NCI-H82 treated with DMSO at 0.1 percent for 48 hours (cell line): Measurements from ENCODE around the gene TRPM3.

Experiments
- DNase-seq: peaks from one replicate; lab custom pipeline; 2025; ENCODE audit not compliant: unreplicated experiment; lab: John Stamatoyannopoulos, UW

The TRPM3 gene

DNA sequence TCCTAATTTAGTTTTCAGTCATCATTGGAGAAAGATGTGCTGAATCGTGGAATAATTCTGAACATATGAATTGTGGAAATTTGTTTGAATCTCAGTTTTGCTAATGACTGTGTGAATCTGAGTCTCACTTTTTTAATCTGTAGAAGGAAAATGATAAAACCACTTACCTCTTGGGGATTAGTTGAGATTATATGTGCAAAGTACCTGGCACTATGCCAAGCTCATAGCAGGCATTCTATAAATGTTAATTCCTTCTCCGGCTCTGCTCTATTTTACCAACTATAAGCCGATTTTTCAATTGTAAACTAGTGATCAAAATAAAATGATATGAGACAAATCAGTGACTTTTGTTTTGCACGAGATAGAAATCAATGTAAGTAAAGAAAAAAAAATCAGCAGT is 290.8 kb downstream of the TRPM3 start:
- peak; percentile 67 for DNase-seq

DNA sequence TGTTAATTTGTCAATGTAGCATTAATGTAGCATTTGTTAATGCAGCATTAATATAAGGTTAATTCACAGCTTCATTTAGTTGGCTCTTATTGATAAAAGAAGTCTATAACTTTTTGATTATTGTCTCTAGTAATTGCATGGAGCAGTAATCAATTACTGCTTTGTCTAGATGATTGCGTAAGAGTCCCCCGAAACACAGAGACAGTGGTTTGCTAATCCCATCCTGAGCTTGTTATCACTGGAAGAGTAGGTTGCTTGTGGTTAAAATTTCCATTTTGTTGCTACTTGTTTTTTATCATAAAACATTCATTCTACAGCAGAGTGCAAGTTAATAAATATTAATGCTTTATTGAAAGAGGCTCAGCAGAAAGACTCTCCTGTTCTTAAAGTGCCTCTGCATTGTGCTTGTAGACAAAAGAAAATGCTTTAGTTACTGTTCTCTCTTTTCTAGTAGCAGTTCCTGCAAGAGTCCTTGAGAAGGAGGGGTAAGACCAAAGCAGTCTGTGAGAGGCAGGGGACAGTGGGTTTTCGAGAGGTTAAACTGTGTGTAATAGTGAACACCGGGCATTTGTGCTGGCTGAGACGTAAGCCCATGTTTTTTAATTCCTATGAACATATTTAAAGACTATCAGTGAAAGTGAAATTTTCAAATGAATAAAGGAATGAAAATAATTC is 291.7 kb downstream of the TRPM3 start:
- peak; percentile 10 for DNase-seq

DNA sequence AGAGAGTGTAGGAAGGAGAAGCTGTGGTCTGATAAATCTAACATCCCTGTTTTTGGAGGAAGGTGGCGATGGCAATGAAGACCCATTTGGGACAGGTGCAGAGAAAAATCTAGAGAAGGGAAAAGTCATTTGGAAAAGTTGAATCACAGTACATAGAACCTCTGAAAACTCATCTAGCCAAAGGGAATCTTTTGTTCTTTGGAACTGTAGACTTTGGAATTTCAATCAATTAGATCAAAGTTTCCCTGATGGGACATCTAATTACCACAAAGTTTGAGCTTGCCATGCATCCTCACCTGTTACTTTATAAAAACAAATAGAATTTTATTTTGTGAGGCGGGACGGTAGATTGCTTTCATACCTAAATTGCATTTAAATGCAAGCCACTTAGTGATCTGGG is 294.9 kb downstream of the TRPM3 start:
- DNase-seq, result no peak

DNA sequence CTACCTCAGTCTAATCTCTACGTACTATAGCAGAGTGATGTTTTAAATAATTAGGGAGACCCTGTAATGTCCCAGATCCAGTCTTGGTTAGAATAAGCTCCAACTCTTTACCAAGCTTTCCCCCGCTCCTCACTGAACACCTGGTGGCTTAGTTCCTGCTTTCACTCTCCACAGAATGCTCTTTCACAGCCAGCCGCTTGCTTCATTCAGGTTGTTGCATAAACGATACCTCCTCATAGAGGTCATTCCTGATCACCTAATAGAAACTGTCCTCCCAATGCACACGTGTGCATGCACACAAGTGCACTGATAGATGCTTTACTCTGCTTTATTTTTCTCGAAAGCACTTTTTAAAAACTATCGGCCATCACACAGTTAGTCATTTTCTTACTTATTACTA is 298.1 kb downstream of the TRPM3 start:
- DNase-seq, result no peak

DNA sequence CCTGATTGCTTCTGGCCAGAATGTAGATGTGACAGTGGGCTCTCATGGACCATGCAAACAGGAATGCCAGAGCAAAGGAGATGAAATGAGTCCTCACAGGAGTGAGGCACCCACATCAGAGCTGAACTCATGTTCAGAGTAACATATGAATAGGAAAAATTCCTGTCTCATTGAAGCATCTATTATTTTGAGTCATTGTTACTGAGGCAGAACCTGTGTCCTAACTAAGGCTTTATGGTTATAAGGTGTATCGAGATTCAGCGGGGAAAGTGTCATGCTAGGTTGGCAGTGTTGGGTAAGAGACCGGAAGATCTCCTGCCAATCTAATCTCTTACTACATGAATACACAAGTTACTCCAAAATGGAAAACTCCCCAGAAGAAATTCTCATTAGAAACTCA is 304.1 kb downstream of the TRPM3 start:
- no peak for DNase-seq

DNA sequence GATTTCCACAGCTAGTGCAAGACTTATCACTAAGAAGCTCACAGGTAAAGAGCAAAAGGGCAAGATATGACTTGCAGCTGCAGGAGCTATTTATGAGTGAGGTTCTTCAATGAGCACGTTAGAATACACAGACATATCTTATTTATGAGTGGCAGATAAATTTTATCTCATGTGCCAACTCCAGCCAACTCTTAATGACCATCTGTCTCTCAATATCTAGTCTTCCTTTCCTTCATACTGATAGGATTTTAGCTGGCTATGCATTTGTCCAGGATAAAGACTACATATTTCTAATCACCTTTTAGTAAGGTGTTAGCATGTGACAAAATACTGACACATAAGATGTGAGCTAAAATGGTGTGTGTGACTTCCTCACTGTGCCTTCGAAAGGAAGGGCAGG is 304.5 kb downstream of the TRPM3 start:
- no peak for DNase-seq

DNA sequence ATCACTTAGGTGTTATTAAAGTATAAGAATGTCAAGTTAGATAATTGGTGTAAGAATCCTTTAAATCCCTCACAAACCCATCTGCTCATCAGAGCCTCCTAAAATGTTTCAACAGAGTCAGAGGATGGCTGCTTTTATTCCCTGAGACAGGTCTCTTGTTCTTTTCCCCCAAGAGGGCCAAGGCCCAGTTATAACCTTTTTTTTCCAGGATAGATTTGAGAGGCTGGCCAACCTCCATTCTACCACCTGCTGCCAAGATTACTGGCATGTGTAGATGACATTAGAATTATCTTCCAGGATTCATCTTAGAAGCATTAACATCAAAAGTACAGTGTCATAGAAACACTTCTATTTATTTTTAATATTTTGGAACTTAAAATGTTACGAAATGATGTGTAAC is 305.1 kb downstream of the TRPM3 start:
- no peak for DNase-seq

DNA sequence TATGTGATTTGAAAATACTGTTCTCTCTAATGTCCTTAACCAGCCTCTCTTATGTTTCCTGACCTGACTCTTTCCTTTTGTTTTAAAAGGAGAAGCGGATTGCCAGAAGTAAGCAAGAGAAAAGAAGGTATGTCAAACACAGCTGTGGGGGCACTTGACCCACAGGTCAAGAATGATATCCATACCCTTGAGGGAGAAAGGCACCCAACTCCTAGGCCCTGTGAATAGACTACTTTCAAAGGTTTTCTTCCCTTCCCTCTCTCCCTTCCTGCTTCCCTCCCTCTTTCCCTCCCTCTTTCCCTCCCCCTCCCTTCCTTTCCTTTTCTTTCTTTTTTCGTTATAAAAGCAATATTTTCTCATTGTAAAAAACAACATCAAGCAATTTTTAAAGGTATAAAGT is 306.8 kb downstream of the TRPM3 start:
- no peak for DNase-seq

DNA sequence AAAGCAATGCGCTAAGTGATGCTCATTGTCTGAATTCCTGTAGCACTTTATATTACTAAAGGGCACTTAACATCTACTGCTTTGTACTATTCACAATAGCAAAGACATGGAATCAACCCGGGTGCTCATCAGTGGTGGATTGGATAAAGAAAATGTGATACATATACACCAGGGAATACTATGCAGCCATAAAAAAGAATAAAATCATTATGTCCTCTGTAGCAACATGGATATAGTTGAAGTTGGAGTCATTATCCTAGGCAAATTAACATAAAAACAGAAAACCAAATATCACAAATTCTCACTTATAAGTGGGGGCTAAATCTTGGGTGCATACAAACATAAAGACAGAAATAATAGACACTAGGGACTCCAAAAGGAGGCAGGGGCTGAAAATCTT is 308.3 kb downstream of the TRPM3 start:
- no peak for DNase-seq

DNA sequence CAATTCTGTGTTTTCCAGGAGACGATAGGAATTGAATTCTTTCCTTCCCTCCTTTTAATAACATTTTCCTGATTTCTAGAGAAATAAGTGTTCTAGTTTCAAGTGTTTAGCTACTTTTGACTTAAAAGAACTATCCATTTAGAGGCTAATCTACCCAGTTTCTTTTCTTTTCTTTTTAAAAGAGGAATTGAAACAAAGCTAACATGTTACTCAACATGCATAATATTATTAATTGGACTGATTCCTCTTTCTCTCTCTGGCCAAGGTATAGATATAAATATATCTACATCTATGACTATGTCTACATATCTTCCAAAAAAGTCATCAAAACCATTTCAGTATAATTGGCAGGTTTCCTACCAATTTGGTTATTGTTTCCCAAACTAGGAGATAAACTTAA is 309.8 kb downstream of the TRPM3 start:
- DNase-seq, result no peak

DNA sequence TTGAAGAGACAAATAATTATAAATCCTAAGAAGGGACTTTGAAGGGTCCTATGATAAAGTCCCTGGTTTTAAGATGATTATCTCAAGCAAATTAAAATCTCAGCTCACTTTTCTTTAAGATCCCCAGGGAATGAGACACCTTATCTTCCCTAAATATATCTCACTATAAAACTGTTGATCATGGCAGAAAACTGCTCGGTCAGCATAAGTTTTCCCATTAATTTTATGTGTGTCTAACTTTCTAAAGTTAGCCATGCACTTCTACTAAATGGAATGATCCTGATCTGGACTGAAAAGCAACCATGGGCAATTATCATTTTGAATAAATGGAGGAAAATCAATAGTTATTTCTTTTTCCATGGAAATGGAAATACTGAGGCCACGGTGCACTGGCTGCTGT is 314.5 kb downstream of the TRPM3 start:
- DNase-seq, result no peak

DNA sequence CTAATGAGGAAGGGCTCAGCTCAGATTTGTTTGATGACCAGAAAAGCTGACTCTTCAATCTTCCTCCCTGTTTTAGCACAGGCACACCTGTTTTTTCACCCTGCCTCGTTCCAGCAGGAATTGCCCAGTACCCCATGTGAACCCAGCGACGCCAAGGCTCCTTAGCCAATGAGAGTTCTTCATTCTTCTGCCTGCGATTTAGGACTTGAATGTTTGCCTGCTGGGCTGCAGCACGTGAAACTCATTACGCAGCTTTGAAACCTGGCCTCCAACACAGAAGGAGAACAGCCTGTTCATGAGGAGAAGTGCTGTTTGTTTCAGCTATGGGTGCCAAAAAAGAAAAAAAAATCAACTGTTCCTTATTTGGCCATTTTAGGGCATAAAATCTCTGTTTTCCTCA is 315.5 kb downstream of the TRPM3 start:
- no peak for DNase-seq

DNA sequence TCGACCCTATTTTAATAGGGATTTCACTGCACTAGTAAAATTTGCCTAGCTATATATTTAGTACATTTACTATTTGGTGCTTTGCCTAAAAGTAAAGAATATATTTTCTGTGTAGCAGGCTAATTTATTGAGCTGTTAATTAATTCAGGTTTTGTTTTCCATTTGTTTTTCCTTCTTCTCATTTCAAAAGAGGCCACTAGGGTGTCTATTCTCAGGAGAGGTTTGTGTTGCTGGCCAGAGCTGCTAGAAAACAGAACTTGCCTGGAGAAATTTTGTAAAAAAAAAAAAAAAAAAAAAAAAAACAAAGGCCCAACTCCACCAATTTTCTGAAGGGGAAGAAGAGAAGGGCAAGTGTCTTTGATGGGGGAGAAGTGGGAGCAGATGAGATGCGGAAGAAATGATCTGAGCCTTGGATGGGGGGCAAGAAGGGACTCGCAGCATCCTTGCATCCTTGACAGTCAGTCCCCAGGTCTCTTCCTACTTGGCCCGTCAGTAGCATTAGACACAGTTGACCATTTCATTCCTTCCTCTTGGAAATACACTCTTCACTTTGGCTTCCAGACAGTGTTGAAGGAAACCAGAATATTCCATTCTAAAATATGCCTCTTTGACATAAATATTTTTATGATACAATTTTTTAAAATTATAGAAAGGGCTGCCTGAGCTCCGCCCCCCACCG is 318.5 kb downstream of the TRPM3 start:
- DNase-seq, result no peak

DNA sequence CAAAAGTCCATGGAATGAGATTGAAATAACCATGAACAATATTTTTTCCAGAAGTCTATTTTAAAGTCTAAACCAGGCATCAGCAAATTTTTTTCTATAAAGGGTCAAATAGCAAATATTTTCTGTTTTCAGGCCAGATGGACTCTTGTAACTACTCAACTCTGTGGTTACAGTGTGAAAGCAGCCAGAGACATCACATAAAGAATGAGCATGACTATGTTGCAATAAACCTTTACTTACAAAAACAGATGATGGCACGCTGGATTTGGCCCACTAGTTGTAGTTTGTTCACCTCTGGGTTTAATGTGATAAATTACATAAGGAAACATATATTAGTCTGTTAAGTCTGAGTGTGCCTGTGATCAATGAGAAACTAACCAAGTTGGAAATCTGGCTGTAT is 319.2 kb downstream of the TRPM3 start:
- no peak for DNase-seq

DNA sequence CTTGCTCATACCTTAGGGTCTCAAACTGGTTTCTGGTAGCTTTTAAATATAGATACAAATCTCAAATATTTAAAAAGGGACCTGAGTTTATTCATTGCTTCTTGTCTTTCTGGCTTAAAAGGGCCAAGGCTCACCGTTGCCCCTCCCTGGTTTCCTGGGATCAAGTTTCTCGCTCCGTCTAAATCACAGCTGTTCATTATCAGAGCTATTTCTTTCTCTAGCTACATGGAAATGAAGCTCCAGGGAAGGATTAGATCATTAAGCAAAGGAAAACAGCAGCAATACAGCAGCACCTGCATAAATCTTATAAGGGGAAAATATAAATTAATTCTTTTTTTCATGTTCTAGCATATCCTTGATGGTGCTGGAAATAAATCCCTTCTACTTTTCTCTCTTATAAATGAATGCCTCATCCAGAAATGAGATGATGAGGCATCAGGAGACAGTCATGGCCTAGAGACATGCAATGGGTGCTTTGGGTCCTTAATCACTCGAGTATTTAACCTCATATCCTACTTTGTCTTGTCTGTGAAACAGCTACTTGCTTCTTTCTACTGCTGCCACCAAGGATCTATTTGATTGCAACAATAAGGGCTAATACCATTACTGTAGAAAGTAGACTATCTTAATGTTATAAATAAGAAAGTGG is 320.1 kb downstream of the TRPM3 start:
- DNase-seq, result peak; percentile 31

DNA sequence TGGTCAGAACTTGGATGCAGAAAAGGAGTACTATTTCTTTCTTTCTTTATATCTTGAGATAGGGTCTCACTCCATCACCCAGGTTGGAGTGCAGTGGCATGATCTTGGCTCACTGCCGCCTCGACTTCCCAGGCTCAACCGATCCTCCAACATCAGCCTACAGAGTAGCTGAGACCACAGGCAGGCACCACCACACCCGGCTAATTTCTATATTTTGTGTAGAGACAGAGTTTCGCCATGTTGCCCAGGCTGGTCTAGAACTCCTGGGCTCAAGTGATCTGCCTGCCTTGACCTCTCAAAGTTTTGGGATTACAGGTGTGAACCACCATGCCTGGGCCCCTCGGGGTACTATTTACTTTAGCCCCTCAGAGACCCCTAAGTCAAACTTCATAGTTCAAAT is 323.4 kb downstream of the TRPM3 start:
- DNase-seq, result no peak

DNA sequence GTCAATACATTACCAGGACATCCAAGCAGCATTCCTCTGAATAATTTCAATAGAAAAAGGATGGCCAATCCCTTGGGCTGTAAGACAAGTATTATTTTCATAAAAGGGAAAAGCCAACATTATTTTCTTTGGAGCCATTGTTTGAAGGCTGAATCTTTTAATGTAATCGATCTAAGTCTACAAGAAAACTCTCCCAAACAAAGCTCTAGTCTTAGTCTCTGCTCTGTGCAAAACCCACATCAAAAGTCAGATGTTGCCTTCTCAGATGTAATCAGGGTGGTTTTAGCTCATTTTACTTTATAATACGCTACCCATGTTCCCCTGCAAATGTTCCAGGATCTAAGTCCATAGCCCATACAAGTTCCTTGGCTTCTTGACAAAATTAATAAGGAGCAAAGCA is 325.6 kb downstream of the TRPM3 start:
- no peak for DNase-seq

DNA sequence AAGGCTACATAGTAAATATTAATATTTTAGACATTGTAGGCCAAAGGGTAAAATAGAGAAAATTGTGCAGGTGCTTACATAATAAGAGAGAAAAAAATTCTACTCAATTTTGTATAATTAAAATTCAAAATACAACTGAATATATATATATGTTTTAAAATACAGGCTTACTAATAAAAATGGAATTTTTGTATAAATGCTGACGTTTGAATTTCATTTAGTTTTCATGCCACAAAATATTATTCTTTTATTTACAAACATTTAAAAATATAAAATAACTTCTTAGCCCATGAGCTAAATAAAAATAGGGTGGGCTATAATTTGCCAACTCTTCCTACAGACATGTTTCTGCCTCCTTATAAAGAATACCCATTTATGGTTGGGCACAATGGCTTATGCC is 328.6 kb downstream of the TRPM3 start:
- no peak for DNase-seq

DNA sequence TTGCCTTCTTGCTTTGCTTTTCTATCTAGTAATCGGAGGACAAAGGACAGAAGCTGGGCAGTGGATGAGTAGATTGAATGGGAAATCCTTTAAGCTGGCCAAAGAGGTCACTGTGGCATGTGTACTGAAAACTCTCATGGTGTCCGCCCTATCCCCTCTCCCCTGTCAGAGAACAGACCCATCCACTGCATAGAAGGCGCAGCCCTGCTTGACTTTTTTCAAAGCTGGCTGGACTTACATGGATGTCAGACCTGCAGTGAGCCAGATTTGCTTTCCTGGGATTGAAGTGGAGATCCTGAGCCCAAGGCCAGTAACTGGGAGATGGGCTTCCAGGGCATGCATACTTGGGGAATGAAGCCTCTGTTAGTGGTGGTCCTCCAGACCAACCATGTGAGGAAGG is 329.5 kb downstream of the TRPM3 start:
- no peak for DNase-seq

DNA sequence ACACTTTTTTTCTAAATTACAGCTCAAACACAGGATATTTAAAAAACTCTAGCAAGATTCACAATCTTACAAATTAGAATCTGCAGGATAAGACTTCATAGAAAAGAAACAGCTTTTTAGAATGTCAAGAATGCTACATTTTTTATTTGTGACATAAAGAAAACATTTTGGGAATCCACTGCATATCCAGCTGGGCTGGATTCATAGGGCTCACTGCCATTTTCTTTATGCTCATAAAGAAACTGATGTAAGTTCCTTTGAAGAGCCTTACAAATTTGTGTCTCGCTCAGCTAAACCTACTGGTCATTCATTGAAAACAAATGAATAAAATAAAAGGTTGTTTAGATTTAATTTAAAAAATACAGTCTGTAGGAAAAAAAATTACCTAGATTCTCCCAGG is 332.3 kb downstream of the TRPM3 start:
- DNase-seq, result no peak

DNA sequence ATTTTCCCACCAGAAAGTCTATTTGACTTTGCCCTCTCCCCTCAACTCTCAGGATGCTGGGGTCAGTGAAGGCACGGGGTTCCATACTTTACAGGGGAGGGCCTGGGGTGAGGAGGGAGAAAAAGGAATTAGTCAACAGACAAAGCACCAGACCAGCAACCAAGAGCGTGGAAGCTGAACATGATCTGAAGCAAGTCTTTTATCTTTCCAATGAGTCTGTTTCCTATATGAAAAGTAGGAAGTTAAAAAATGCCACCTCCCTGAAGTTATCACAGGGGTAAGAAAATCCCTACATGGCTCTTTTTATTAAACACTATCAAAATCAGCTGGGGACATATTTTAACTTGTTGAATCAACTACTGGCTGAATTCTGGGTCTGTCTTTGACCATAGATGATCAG is 337.0 kb downstream of the TRPM3 start:
- DNase-seq, result no peak

DNA sequence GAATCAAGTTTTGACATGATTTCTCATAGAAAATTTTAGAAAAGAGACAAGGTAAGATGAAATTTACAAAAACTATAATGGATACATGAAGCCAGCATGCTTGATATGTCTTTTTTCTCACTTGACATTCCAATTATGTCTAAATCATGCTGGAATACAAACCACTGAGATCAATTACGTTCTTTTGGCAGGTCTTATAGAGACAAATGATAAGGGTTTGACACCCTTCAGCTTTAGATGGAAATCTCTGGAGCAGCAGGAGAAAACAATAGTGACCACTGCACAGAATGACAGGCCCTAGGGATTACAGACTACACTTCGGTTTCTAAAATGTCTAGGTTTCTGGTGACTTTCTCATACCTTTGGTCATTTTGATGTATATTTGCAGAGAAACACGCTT is 342.9 kb downstream of the TRPM3 start:
- DNase-seq, result no peak

DNA sequence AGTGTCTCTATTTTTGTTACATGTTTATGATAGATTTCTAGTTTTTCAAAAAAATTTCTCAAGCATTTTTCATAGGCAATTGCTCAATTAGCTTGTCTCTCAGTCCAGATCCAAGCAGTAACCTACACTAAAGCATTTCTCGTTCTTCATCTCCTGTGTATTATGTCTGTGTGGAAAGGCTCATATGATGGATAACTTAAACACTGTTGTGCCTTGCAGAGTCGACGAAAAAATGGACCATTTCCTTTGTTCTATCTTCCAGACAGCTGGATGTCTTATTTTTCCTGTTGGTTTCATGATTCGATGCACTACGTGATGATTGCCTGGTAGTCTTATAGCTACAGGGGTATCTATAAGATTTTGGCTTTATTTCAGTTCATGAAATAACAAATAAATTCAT is 347.8 kb downstream of the TRPM3 start:
- DNase-seq, result no peak
